Smooth muscle cell (in vitro differentiated cells): ENCODE results near the gene CACNB2. TPM values are rescaled to one million over a fixed set of nuclear protein-coding genes. Genes with fewer than 3 reads are reported as not detected.

ENCODE experiments used
- DNase-seq: peaks from one replicate; lab custom pipeline; 2025; ENCODE audit not compliant: unreplicated experiment; lab: John Stamatoyannopoulos, UW
- H2AFZ ChIP-seq: fragments of 200-600 bp; sonication (generic); 2 replicates; pipeline ENCODE4 v1.6.0; 2016; ENCODE audit warnings: antibody characterized with exemption, low read depth, mild to moderate bottlenecking
- H3F3A ChIP-seq: fragments of 200-600 bp; sonication (generic); 2 replicates; pipeline ENCODE4 v1.6.0; 2017; ENCODE audit warnings: antibody characterized with exemption, low read depth
- H3K27ac ChIP-seq: fragments of 200-600 bp; sonication (generic); 2 replicates; pipeline ENCODE4 v1.5.1; 2016; ENCODE audit warnings: low read depth, mild to moderate bottlenecking
- H3K27me3 ChIP-seq: fragments of 200-600 bp; sonication (generic); 2 replicates; pipeline ENCODE4 v1.6.1; 2016; ENCODE audit warnings: low read depth, mild to moderate bottlenecking
- H3K36me3 ChIP-seq: fragments of 200-600 bp; sonication (generic); 2 replicates; pipeline ENCODE4 v1.5.1; 2016; ENCODE audit warnings: low read depth
- H3K4me1 ChIP-seq: fragments of 200-600 bp; sonication (generic); 2 replicates; pipeline ENCODE4 v1.5.1; 2016; ENCODE audit warnings: low read depth
- H3K4me2 ChIP-seq: fragments of 200-600 bp; sonication (generic); 2 replicates; pipeline ENCODE4 v1.6.0; 2016; ENCODE audit warnings: mild to moderate bottlenecking
- H3K4me3 ChIP-seq: fragments of 200-600 bp; sonication (generic); 2 replicates; pipeline ENCODE4 v1.5.1; 2016; ENCODE audit warnings: mild to moderate bottlenecking
- H3K79me2 ChIP-seq: fragments of 200-600 bp; sonication (generic); 2 replicates; pipeline ENCODE4 v1.6.0; 2016; ENCODE audit warnings: low read depth, mild to moderate bottlenecking
- H3K9ac ChIP-seq: fragments of 200-600 bp; sonication (generic); 2 replicates; pipeline ENCODE4 v1.6.0; 2016; ENCODE audit warnings: low read depth
- H3K9me3 ChIP-seq: fragments of 200-600 bp; sonication (generic); replicated peaks from 2 replicates; pipeline ENCODE4 v1.5.1; 2016; ENCODE audit warnings: low read depth
- H4K20me1 ChIP-seq: fragments of 200-600 bp; sonication (generic); 2 replicates; pipeline ENCODE4 v1.6.0; 2016; ENCODE audit warnings: low read depth
- WGBS: methylation state at CpG from one replicate; pipeline ENCODE4 v1.1.7; 2016; ENCODE audit warnings: low lambda C conversion rate; 5-methylcytosine and 5-hydroxymethylcytosine counted together
- polyA plus RNA-seq: library from polyadenylated mRNA; unstranded; fragments of >200 nt; fragmentation: Nextera tagmentation; extraction: Ambion mirVana; gene quantifications from 2 replicates; pipeline ENCODE4 v1.2.1, GENCODE V29; 2016
- total RNA-seq: library from RNA; depleted of rRNA; stranded (reverse); fragments of >200 nt; gene quantifications from 2 replicates; pipeline ENCODE4 v1.2.3, GENCODE V29; 2014
- TF ChIP-seq, protein P1 (sequence below): fragments of 200-600 bp; sonication (generic); IDR thresholded peaks from 2 replicates; pipeline ENCODE4 v1.5.1; 2017; ENCODE audit warnings: borderline replicate concordance, mild to moderate bottlenecking, antibody characterized with exemption; ENCODE audit not compliant: insufficient read depth, poor library complexity, severe bottlenecking

CACNB2 gene
- total and polyA plus RNA-seq, 2 experiments from 2014 or later: 0.04 to 1.1 TPM

GRCh38 chr10:18164093-18164492, 23.9 kb downstream of the CACNB2 start:
- no peaks in the 10 kb centered on the region for H3K79me2 ChIP-seq
- H3F3A ChIP-seq: no peaks in the 10 kb centered on the region
- H3K4me2 ChIP-seq: no peak overlapping the region
- H3K36me3 ChIP-seq: no peaks in the 10 kb centered on the region
- H3K27me3 ChIP-seq: no peaks in the 10 kb centered on the region
- TF ChIP-seq, protein P1, sequence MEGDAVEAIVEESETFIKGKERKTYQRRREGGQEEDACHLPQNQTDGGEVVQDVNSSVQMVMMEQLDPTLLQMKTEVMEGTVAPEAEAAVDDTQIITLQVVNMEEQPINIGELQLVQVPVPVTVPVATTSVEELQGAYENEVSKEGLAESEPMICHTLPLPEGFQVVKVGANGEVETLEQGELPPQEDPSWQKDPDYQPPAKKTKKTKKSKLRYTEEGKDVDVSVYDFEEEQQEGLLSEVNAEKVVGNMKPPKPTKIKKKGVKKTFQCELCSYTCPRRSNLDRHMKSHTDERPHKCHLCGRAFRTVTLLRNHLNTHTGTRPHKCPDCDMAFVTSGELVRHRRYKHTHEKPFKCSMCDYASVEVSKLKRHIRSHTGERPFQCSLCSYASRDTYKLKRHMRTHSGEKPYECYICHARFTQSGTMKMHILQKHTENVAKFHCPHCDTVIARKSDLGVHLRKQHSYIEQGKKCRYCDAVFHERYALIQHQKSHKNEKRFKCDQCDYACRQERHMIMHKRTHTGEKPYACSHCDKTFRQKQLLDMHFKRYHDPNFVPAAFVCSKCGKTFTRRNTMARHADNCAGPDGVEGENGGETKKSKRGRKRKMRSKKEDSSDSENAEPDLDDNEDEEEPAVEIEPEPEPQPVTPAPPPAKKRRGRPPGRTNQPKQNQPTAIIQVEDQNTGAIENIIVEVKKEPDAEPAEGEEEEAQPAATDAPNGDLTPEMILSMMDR: no peak
- H3K9ac ChIP-seq: no peak overlapping the region
- H3K4me1 ChIP-seq: no peaks in the 10 kb centered on the region
- H3K27ac ChIP-seq: no peak overlapping the region
- H4K20me1 ChIP-seq: no peaks in the 10 kb centered on the region
- H2AFZ ChIP-seq: no peak overlapping the region
- no peak for DNase-seq
- 25% methylated on average over 4 of the region's 4 CpGs for WGBS
- no peaks in the 10 kb centered on the region for H3K9me3 ChIP-seq
- no peak overlapping the region for H3K4me3 ChIP-seq

DNA sequence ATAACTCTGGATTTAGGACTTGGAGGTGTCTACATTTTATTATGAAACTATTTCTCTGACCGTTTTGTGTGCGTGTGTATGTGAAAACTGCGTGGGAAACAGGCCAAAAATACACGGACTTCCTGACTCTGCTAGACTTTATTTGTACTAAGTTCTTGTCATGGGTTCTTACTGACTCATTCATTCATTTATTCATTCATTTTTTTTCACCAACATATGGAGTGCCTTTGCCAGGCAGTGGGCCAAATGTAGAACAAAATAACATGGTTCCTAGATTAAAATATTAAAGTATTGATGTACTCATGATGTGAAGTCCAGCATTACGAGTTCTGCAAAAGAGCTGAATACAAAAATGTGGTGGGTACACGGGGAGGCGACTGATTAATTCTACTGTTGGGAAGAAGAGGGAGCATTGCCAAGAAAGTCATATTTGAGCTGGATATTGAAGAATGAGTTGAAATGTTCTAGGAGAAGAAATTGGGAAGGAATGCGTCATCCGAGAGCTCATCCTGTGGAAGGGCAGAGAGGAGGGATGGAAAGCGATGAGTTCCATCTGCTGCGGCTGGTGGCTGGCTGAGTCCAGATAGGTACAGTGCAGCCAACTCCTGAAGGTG, 24.6 kb downstream of the CACNB2 start:
- Histone ChIP-seq H3K4me1 (no peaks in the 10 kb centered on the region), H3K9ac (no peak overlapping the region), H3K9me3 (no peaks in the 10 kb centered on the region), H3K36me3 (no peaks in the 10 kb centered on the region), H3K27ac (no peak overlapping the region), H3K27me3 (no peaks in the 10 kb centered on the region), H3K79me2 (no peaks in the 10 kb centered on the region), H3K4me3 (no peak overlapping the region), H4K20me1 (no peaks in the 10 kb centered on the region), H2AFZ (no peak overlapping the region), H3F3A (no peaks in the 10 kb centered on the region), H3K4me2 (no peak overlapping the region)
- DNase-seq: no peak
- TF ChIP-seq, protein P1: no peak
- 87% methylated on average over 11 of the region's 11 CpGs for WGBS

GRCh38 chr10:18178854-18179483, 38.7 kb downstream of the CACNB2 start:
- no peak overlapping the region for H3K4me2 ChIP-seq
- DNase-seq: no peak

More at GRCh38 chr10:18178854-18179483, 38.7 kb downstream of the CACNB2 start:
- Histone ChIP-seq H3F3A (no peaks in the 10 kb centered on the region), H3K4me3 (no peak overlapping the region), H4K20me1 (no peaks in the 10 kb centered on the region), H2AFZ (no peak overlapping the region), H3K79me2 (no peaks in the 10 kb centered on the region), H3K27ac (no peak overlapping the region), H3K27me3 (peaks cover 10% of the 10 kb centered on the region), H3K4me1 (no peaks in the 10 kb centered on the region), H3K9ac (no peak overlapping the region), H3K9me3 (no peaks in the 10 kb centered on the region), H3K36me3 (no peaks in the 10 kb centered on the region)
- TF ChIP-seq, protein P1: no peak
- 60% methylated on average over 3 of the region's 3 CpGs for WGBS
